ENCODE results near the gene HBB. TPM values are rescaled to one million over a fixed set of nuclear protein-coding genes. Genes with fewer than 3 reads are reported as not detected.

Gene HBB
- total RNA-seq, 2 experiments from 2014 or later = not detected

DNA sequence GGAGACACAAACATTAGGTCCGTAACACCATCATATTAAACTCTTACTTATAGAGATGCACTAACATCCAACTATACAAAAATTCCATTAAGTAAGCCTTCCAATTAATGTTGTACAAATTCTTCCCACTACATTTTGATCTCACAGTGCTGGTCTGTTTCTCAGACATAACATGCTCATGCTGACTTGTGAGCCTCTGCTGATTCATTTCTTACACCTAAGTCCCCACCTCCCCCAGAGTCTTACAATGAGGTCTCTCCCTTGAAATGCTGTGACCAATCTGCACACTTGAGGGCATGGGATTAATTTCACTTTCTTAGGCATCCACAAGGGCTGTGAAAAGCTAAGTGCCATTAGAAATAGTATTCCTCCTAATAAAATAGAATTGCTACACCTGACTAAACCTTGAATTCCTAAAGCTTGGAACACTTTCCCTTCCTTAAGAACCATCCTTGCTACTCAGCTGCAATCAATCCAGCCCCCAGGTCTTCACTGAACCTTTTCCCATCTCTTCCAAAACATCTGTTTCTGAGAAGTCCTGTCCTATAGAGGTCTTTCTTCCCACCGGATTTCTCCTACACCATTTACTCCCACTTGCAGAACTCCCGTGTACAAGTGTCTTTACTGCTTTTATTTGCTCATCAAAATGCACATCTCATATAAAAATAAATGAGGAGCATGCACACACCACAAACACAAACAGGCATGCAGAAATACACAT lies 20.8 kb upstream of the HBB start:
- POLR2A ChIA-PET = no interaction called here
- no peak overlapping the region for H3K27ac Mint-ChIP-seq
- CTCF ChIA-PET = no interaction called here

DNA sequence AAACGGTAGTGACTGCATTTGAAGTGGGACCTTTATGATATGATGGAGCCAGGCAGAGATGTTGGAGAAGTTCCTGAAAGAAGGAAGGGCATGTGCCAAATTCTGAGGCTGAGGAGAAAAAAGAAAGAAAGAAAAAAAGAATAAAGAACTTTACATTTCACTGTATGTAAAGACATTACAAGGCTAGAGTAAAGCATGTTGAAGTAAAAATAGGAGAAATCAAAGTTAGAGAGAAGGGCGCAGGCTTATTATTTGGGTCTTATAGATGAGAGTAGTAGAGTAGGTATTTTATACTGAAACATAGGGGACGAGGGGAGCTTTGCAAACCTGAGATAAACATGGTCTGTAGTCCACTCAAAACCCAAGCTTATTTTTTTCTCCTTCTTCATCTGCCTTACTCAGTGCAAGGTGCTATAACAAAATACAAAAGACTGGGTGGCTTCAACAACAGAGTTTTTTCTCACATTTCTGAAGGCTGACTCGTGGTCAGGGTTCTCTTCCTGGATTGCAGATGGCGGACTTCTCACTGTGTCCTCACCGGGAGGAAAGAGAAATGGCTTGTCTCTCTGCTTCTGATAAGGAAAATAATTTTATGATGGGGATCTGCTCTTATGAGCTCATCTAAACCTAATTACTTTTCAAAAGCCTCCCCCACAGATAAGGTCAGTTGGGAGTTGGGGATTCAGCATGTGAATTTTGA lies 20.1 kb upstream of the HBB start:
- TF ChIP-seq, protein P1, sequence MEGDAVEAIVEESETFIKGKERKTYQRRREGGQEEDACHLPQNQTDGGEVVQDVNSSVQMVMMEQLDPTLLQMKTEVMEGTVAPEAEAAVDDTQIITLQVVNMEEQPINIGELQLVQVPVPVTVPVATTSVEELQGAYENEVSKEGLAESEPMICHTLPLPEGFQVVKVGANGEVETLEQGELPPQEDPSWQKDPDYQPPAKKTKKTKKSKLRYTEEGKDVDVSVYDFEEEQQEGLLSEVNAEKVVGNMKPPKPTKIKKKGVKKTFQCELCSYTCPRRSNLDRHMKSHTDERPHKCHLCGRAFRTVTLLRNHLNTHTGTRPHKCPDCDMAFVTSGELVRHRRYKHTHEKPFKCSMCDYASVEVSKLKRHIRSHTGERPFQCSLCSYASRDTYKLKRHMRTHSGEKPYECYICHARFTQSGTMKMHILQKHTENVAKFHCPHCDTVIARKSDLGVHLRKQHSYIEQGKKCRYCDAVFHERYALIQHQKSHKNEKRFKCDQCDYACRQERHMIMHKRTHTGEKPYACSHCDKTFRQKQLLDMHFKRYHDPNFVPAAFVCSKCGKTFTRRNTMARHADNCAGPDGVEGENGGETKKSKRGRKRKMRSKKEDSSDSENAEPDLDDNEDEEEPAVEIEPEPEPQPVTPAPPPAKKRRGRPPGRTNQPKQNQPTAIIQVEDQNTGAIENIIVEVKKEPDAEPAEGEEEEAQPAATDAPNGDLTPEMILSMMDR (IDR thresholded peaks at IDR 0.05) = no peak
- POLR2A ChIA-PET = no interaction called here
- H3K4me1 Mint-ChIP-seq (ENCODE audit: low read depth) = no peaks in the 10 kb centered on the region

More for the DNA sequence above, 20.8 kb upstream of the HBB start:
- peaks cover 2% of the 10 kb centered on the region for H3K27me3 Mint-ChIP-seq
- no peaks in the 10 kb centered on the region for H3K4me1 Mint-ChIP-seq (ENCODE audit: low read depth)
- no peaks in the 10 kb centered on the region for H3K9me3 Mint-ChIP-seq
- intact Hi-C loops (cut with micrococcal nuclease) = no loop called here
- TF ChIP-seq, protein P1 (IDR thresholded peaks at IDR 0.05) = no peak
- DNase-seq = no peak
- no peaks in the 10 kb centered on the region for H3K36me3 Mint-ChIP-seq (ENCODE audit: low read depth)
- no peak overlapping the region for H3K4me3 Mint-ChIP-seq
- no peak for ATAC-seq

DNA sequence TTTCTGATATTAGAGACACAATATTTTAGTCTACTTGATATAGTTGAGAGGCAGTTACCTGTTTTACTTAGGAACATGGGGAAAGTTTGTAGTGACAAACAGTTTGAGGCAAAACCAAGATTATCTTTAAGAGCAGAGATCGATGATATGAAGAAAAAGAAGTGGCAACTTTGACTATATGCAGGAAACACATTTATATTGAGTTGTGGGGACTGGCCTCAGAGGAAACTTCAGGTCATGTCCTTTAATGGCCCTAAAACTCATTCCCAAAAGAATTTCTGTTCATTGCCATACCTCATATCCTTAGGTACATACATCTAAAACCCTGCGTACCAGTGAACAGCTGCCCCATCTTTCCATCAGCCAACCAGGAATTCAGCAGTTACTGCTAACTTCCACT lies 18.3 kb upstream of the HBB start:
- intact Hi-C loops (cut with micrococcal nuclease) = no loop called here
- Mint-ChIP-seq H3K4me1 (ENCODE audit: low read depth) (no peaks in the 10 kb centered on the region), H3K27me3 (peaks cover 2% of the 10 kb centered on the region), H3K9me3 (no peaks in the 10 kb centered on the region), H3K4me3 (no peak overlapping the region), H3K36me3 (ENCODE audit: low read depth) (no peaks in the 10 kb centered on the region), H3K27ac (no peak overlapping the region)
- TF ChIP-seq, protein P1 (IDR thresholded peaks at IDR 0.05) = no peak
- ChIA-PET CTCF (no interaction called here), POLR2A (no interaction called here)
- no peak for ATAC-seq
- DNase-seq = no peak

More for the DNA sequence above, 20.1 kb upstream of the HBB start:
- Mint-ChIP-seq H3K27me3 (peaks cover 2% of the 10 kb centered on the region), H3K36me3 (ENCODE audit: low read depth) (no peaks in the 10 kb centered on the region), H3K4me3 (no peak overlapping the region), H3K27ac (no peak overlapping the region), H3K9me3 (no peaks in the 10 kb centered on the region)
- CTCF ChIA-PET = no interaction called here
- intact Hi-C loops (cut with micrococcal nuclease) = no loop called here
- ATAC-seq (no peak), DNase-seq (no peak)

DNA sequence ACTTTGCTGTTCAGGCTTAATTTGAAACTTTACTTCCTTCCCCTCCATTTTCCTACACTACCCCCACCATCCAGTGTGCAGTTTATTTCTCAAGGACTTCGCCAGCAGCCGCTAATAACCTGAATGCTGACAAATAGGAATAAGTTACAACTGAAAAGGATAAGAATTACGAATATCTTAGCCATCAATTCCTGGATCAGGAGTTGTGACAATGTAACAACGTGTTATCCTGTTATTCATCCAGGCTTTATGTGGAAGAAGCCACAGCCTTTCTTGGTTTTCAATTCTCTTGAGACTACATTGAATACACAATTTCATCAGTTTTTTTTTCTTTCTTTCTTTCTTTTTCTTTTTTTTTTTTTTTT lies 16.9 kb upstream of the HBB start:
- no peaks in the 10 kb centered on the region for H3K36me3 Mint-ChIP-seq (ENCODE audit: low read depth)
- peaks cover 2% of the 10 kb centered on the region for H3K27me3 Mint-ChIP-seq
- H3K4me3 Mint-ChIP-seq = no peak overlapping the region
- H3K9me3 Mint-ChIP-seq = no peaks in the 10 kb centered on the region
- H3K27ac Mint-ChIP-seq = no peak overlapping the region
- DNase-seq (no peak), ATAC-seq (no peak)
- TF ChIP-seq, protein P1 (IDR thresholded peaks at IDR 0.05) = no peak
- H3K4me1 Mint-ChIP-seq (ENCODE audit: low read depth) = no peaks in the 10 kb centered on the region
- intact Hi-C loops (cut with micrococcal nuclease) = no loop called here
- CTCF ChIA-PET = no interaction called here
- POLR2A ChIA-PET = no interaction called here
